Memory B cell (primary cell): ENCODE data around the gene LAIR2.

Experiments
- ATAC-seq: fragments of 150-1000 bp; cut with Tn5 transposase; 2 replicates; pipeline ENCODE4 v1.10.0; 2021; ENCODE audit warnings: low read depth, mild to moderate bottlenecking, moderate library complexity
- DNase-seq, 2 donors: peaks; one replicate each; pipeline ENCODE4 v3.0.0; 2022; ENCODE audit warnings: low spot score in 2 of 2
- H3K27ac Mint-ChIP-seq: one replicate; pipeline ENCODE4 v1.8.0; 2022; ENCODE audit warnings: mild to moderate bottlenecking, moderate library complexity, mixed read lengths
- H3K27me3 Mint-ChIP-seq: one replicate; pipeline ENCODE4 v1.8.0; 2022; ENCODE audit warnings: mixed read lengths
- H3K36me3 Mint-ChIP-seq: one replicate; pipeline ENCODE4 v1.8.0; 2022; ENCODE audit warnings: mild to moderate bottlenecking, mixed read lengths
- H3K4me1 Mint-ChIP-seq: one replicate; pipeline ENCODE4 v1.8.0; 2022; ENCODE audit warnings: mixed read lengths
- H3K4me3 Mint-ChIP-seq: one replicate; pipeline ENCODE4 v1.8.0; 2022; ENCODE audit warnings: mild to moderate bottlenecking, moderate library complexity, mixed read lengths
- H3K9me3 Mint-ChIP-seq: one replicate; pipeline ENCODE4 v1.8.0; 2022; ENCODE audit warnings: mixed read lengths

The LAIR2 gene

GRCh38 chr19:54521022-54521859 is 18.6 kb downstream of the LAIR2 start:
- Mint-ChIP-seq H3K36me3 (no peaks in the 10 kb centered on the region), H3K27ac (no peak overlapping the region), H3K4me3 (peak overlapping the region; percentile 4), H3K4me1 (peaks cover 22% of the 10 kb centered on the region), H3K9me3 (peaks cover 3% of the 10 kb centered on the region), H3K27me3 (peaks cover 22% of the 10 kb centered on the region)
- ATAC-seq (peak; percentile 15), DNase-seq (no peak)

GRCh38 chr19:54521860-54522513 is 19.4 kb downstream of the LAIR2 start:
- H3K4me3 Mint-ChIP-seq, result no peak overlapping the region
- ATAC-seq, result no peak
- peaks cover 22% of the 10 kb centered on the region for H3K4me1 Mint-ChIP-seq
- no peaks in the 10 kb centered on the region for H3K36me3 Mint-ChIP-seq
- H3K27ac Mint-ChIP-seq, result no peak overlapping the region
- peaks cover 26% of the 10 kb centered on the region for H3K27me3 Mint-ChIP-seq
- peaks cover 3% of the 10 kb centered on the region for H3K9me3 Mint-ChIP-seq
- no peak for DNase-seq

GRCh38 chr19:54523403-54523802 is 20.8 kb downstream of the LAIR2 start:
- ATAC-seq, result no peak
- Mint-ChIP-seq H3K27ac (no peak overlapping the region), H3K4me1 (peaks cover 22% of the 10 kb centered on the region), H3K36me3 (no peaks in the 10 kb centered on the region), H3K9me3 (peaks cover 2% of the 10 kb centered on the region), H3K27me3 (peaks cover 32% of the 10 kb centered on the region), H3K4me3 (no peak overlapping the region)
- DNase-seq, result no peak

- Mint-ChIP-seq H3K9me3 (peaks cover 2% of the 10 kb centered on the region), H3K4me3 (no peak overlapping the region), H3K27me3 (peaks cover 30% of the 10 kb centered on the region), H3K27ac (no peak overlapping the region), H3K36me3 (no peaks in the 10 kb centered on the region), H3K4me1 (peaks cover 22% of the 10 kb centered on the region)
- ATAC-seq, result no peak
- no peak for DNase-seq
Observed at GRCh38 chr19:54525636-54526035, 23.0 kb downstream of the LAIR2 start.

GRCh38 chr19:54526972-54527371 is 24.3 kb downstream of the LAIR2 start:
- peaks cover 2% of the 10 kb centered on the region for H3K9me3 Mint-ChIP-seq
- DNase-seq (no peak), ATAC-seq (no peak)
- no peak overlapping the region for H3K27ac Mint-ChIP-seq
- H3K27me3 Mint-ChIP-seq, result peaks cover 23% of the 10 kb centered on the region
- H3K4me3 Mint-ChIP-seq, result no peak overlapping the region
- peaks cover 11% of the 10 kb centered on the region for H3K4me1 Mint-ChIP-seq
- H3K36me3 Mint-ChIP-seq, result no peaks in the 10 kb centered on the region

GRCh38 chr19:54530866-54531265 is 28.2 kb downstream of the LAIR2 start:
- H3K4me1 Mint-ChIP-seq, result peaks cover 13% of the 10 kb centered on the region
- ATAC-seq, result no peak

GRCh38 chr19:54532528-54532927 is 29.9 kb downstream of the LAIR2 start:
- H3K27me3 Mint-ChIP-seq, result peaks cover 17% of the 10 kb centered on the region
- no peak overlapping the region for H3K27ac Mint-ChIP-seq
- H3K9me3 Mint-ChIP-seq, result no peaks in the 10 kb centered on the region
- H3K36me3 Mint-ChIP-seq, result no peaks in the 10 kb centered on the region
- H3K4me1 Mint-ChIP-seq, result peaks cover 13% of the 10 kb centered on the region
- DNase-seq (no peak), ATAC-seq (peak; percentile 63)
- peak overlapping the region; percentile 51 for H3K4me3 Mint-ChIP-seq

More at GRCh38 chr19:54530866-54531265, 28.2 kb downstream of the LAIR2 start:
- no peak for DNase-seq
- Mint-ChIP-seq H3K27ac (no peak overlapping the region), H3K4me3 (no peak overlapping the region), H3K9me3 (no peaks in the 10 kb centered on the region), H3K36me3 (no peaks in the 10 kb centered on the region), H3K27me3 (peaks cover 22% of the 10 kb centered on the region)

GRCh38 chr19:54533476-54533875 is 30.8 kb downstream of the LAIR2 start:
- no peak overlapping the region for H3K27ac Mint-ChIP-seq
- H3K27me3 Mint-ChIP-seq, result peaks cover 14% of the 10 kb centered on the region
- peaks cover 13% of the 10 kb centered on the region for H3K4me1 Mint-ChIP-seq
- H3K9me3 Mint-ChIP-seq, result no peaks in the 10 kb centered on the region
- no peak overlapping the region for H3K4me3 Mint-ChIP-seq
- no peaks in the 10 kb centered on the region for H3K36me3 Mint-ChIP-seq
- DNase-seq, result no peak
- no peak for ATAC-seq

GRCh38 chr19:54534156-54534555 is 31.5 kb downstream of the LAIR2 start:
- Mint-ChIP-seq H3K4me1 (peaks cover 9% of the 10 kb centered on the region), H3K36me3 (no peaks in the 10 kb centered on the region), H3K4me3 (no peak overlapping the region), H3K27me3 (peaks cover 11% of the 10 kb centered on the region), H3K27ac (no peak overlapping the region), H3K9me3 (no peaks in the 10 kb centered on the region)
- ATAC-seq, result no peak
- no peak for DNase-seq

- Mint-ChIP-seq H3K27me3 (peaks cover 10% of the 10 kb centered on the region), H3K4me3 (no peak overlapping the region), H3K4me1 (peaks cover 9% of the 10 kb centered on the region), H3K36me3 (no peaks in the 10 kb centered on the region), H3K27ac (no peak overlapping the region), H3K9me3 (no peaks in the 10 kb centered on the region)
- ATAC-seq (no peak), DNase-seq (no peak)
Observed at GRCh38 chr19:54535601-54536000, 33.0 kb downstream of the LAIR2 start.

GRCh38 chr19:54536956-54537355 is 34.3 kb downstream of the LAIR2 start:
- DNase-seq, result no peak
- no peak overlapping the region for H3K4me3 Mint-ChIP-seq
- H3K9me3 Mint-ChIP-seq, result no peaks in the 10 kb centered on the region
- peaks cover 6% of the 10 kb centered on the region for H3K4me1 Mint-ChIP-seq
- peaks cover 10% of the 10 kb centered on the region for H3K27me3 Mint-ChIP-seq
- ATAC-seq, result no peak
- no peak overlapping the region for H3K27ac Mint-ChIP-seq
- H3K36me3 Mint-ChIP-seq, result no peaks in the 10 kb centered on the region

- ATAC-seq (no peak), DNase-seq (no peak)
- H3K27ac Mint-ChIP-seq, result no peak overlapping the region
- H3K4me1 Mint-ChIP-seq, result no peaks in the 10 kb centered on the region
- no peak overlapping the region for H3K4me3 Mint-ChIP-seq
- no peaks in the 10 kb centered on the region for H3K36me3 Mint-ChIP-seq
- H3K9me3 Mint-ChIP-seq, result no peaks in the 10 kb centered on the region
- peaks cover 8% of the 10 kb centered on the region for H3K27me3 Mint-ChIP-seq
Observed at GRCh38 chr19:54541712-54542111, 39.1 kb downstream of the LAIR2 start.

GRCh38 chr19:54548806-54549205 is 46.2 kb downstream of the LAIR2 start:
- Mint-ChIP-seq H3K4me3 (no peak overlapping the region), H3K27me3 (peaks cover 15% of the 10 kb centered on the region), H3K4me1 (peaks cover 7% of the 10 kb centered on the region)

GRCh38 chr19:54549224-54549623 is 46.6 kb downstream of the LAIR2 start:
- H3K36me3 Mint-ChIP-seq, result peaks cover 4% of the 10 kb centered on the region
- ATAC-seq, result no peak
- no peak overlapping the region for H3K27ac Mint-ChIP-seq
- DNase-seq, result no peak
- peaks cover 16% of the 10 kb centered on the region for H3K27me3 Mint-ChIP-seq
- H3K4me1 Mint-ChIP-seq, result peaks cover 7% of the 10 kb centered on the region
- peaks cover 2% of the 10 kb centered on the region for H3K9me3 Mint-ChIP-seq
- H3K4me3 Mint-ChIP-seq, result no peak overlapping the region

More at GRCh38 chr19:54548806-54549205, 46.2 kb downstream of the LAIR2 start:
- DNase-seq (no peak), ATAC-seq (no peak)
- H3K9me3 Mint-ChIP-seq, result peaks cover 2% of the 10 kb centered on the region
- H3K27ac Mint-ChIP-seq, result no peak overlapping the region
- peaks cover 4% of the 10 kb centered on the region for H3K36me3 Mint-ChIP-seq
